CD4-positive, alpha-beta memory T cell (primary cell): ENCODE results near the gene PLXNA3. TPM values are rescaled to one million over a fixed set of nuclear protein-coding genes. Genes with fewer than 3 reads are reported as not detected.

Experiments used
- CTCF ChIA-PET: fragments of 350-600 bp; sonication (Branson Sonifier 250); formaldehyde crosslinking; loops from one replicate; lab custom pipeline; 2021; ENCODE audit warnings: inconsistent platforms; ENCODE audit not compliant: partially characterized antibody; lab: Charles Lee
- POLR2A ChIA-PET: fragments of 350-600 bp; sonication (Branson Sonifier 250); formaldehyde crosslinking; loops from one replicate; lab custom pipeline; 2021; ENCODE audit not compliant: partially characterized antibody; lab: Charles Lee
- DNase-seq, 5 donors: peaks; one replicate each; pipeline versions ENCODE4 v3.0.0 to v3.0.0-alpha.2; 2020 to 2022; ENCODE audit warnings: mixed read lengths in 1 of 5
- H3K27ac ChIP-seq: one replicate; pipeline ENCODE4 v1.7.0; 2013; ENCODE audit warnings: low read depth, low read length
- H3K27me3 ChIP-seq: 2 replicates; pipeline ENCODE4 v1.7.0; 2013; ENCODE audit warnings: mild to moderate bottlenecking, low read length, moderate library complexity; ENCODE audit not compliant: insufficient read depth
- H3K36me3 ChIP-seq: 2 replicates; pipeline ENCODE4 v1.7.0; 2013; ENCODE audit warnings: mild to moderate bottlenecking, low read length, moderate library complexity; ENCODE audit not compliant: insufficient read depth
- H3K4me1 ChIP-seq: 2 replicates; pipeline ENCODE4 v1.7.0; 2013; ENCODE audit warnings: mild to moderate bottlenecking, low read length, moderate library complexity; ENCODE audit not compliant: insufficient read depth
- H3K4me3 ChIP-seq, 2 donors: one replicate each; pipeline ENCODE4 v1.7.0; 2013; ENCODE audit warnings: low read length in 2 of 2, mild to moderate bottlenecking in 1 of 2
- H3K9me3 ChIP-seq, 2 donors: one replicate each; pipeline ENCODE4 v1.7.0; 2013; ENCODE audit warnings: low read length in 2 of 2, control low read depth in 1 of 2; ENCODE audit not compliant: control insufficient read depth in 1 of 2
- H3K27ac Mint-ChIP-seq, 7 donors: one replicate each; pipeline ENCODE4 v1.8.0; 2020 to 2021; ENCODE audit warnings: mixed read lengths in 7 of 7, mild to moderate bottlenecking in 6 of 7, inconsistent platforms in 3 of 7, moderate library complexity in 3 of 7
- H3K27me3 Mint-ChIP-seq, 2 donors: one replicate each; pipeline ENCODE4 v1.8.0; 2020 to 2021; ENCODE audit warnings: mixed read lengths in 2 of 2
- H3K36me3 Mint-ChIP-seq, 2 donors: one replicate each; pipeline ENCODE4 v1.8.0; 2020 to 2021; ENCODE audit warnings: mixed read lengths in 2 of 2, inconsistent platforms in 1 of 2, mild to moderate bottlenecking in 1 of 2
- H3K4me1 Mint-ChIP-seq, 4 donors: one replicate each; pipeline ENCODE4 v1.8.0; 2020 to 2021; ENCODE audit warnings: mixed read lengths in 4 of 4, mild to moderate bottlenecking in 1 of 4
- H3K4me3 Mint-ChIP-seq, 8 donors: one replicate each; pipeline ENCODE4 v1.8.0; 2020 to 2021; ENCODE audit warnings: mixed read lengths in 8 of 8, mild to moderate bottlenecking in 7 of 8, moderate library complexity in 6 of 8, inconsistent platforms in 3 of 8
- H3K9me3 Mint-ChIP-seq, 8 donors: one replicate each; pipeline ENCODE4 v1.8.0; 2020 to 2021; ENCODE audit warnings: mixed read lengths in 8 of 8, mild to moderate bottlenecking in 5 of 8, inconsistent platforms in 3 of 8, moderate library complexity in 1 of 8
- intact Hi-C: fragments of 100-400 bp; cut with micrococcal nuclease; formaldehyde crosslinking; loops from one replicate; pipeline ENCODE4 v1.15.1; 2023
- polyA plus RNA-seq, 2 donors: library from polyadenylated mRNA; unstranded; fragments of 300-500 nt; fragmentation: Illumina TruSeq; gene quantifications; one replicate each; pipeline ENCODE4 v1.2.3, GENCODE V29; 2021
- total RNA-seq, 2 experiments: library from RNA; stranded (reverse); gene quantifications; one replicate each; pipeline ENCODE4 v1.2.3, GENCODE V29; 2021

The PLXNA3 gene
- total and polyA plus RNA-seq, 4 experiments from 2014 or later = 0.29 to 90.3 (median 40.0) TPM

DNA sequence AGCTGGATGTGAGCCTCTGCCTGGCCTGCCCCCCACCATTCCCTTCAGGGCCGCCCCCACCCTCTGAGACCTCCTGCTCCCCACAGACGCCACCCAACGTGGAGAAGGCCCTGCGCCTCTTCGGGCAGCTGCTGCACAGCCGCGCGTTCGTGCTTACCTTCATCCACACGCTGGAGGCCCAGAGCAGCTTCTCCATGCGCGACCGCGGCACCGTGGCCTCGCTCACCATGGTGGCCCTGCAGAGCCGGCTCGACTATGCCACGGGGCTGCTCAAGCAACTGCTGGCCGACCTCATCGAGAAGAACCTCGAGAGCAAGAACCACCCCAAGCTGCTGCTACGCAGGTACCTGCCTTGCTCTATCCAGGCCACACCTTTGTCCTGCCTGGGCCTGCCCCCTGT lies 10.1 kb downstream of the PLXNA3 start:
- Mint-ChIP-seq H3K36me3 (peaks cover 0 to 11% of the 10 kb centered on the region in 2 donors), H3K27me3 (no peaks in the 10 kb centered on the region), H3K9me3 (no peaks in the 10 kb centered on the region), H3K4me1 (peaks cover 0 to under 1% (median 0%) of the 10 kb centered on the region in 4 donors), H3K4me3 (no peak overlapping the region), H3K27ac (no peak overlapping the region)
- Histone ChIP-seq H3K9me3 (no peaks in the 10 kb centered on the region), H3K36me3 (peaks cover 5% of the 10 kb centered on the region), H3K4me1 (no peaks in the 10 kb centered on the region), H3K27ac (no peak overlapping the region), H3K27me3 (no peaks in the 10 kb centered on the region), H3K4me3 (no peak overlapping the region)
- ChIA-PET POLR2A (interaction anchor here (1.0 to 2.0 kb wide), 3 partner anchors 9 to 24 kb away, joined by 3 to 6 read pairs (median 5); partner anchors contain the start of genes FAM50A and PLXNA3), CTCF (no interaction called here)
- no peak for DNase-seq
- intact Hi-C loops = no loop called here

DNA sequence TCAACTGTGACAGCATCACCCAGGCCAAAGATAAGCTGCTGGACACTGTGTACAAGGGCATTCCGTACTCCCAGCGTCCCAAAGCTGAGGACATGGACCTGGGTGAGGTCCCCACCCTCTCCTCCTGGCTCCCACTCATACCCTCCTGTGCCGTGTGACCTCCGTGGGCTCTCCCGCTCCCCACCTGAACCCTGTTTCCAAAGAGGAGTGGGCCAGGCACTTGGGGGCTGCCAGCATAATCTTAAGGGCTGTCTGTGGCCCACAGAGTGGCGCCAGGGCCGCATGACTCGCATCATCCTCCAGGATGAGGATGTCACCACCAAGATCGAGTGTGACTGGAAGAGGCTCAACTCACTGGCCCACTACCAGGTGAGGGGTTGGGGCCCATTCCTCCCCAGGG lies 11.0 kb downstream of the PLXNA3 start:
- DNase-seq = no peak
- no peaks in the 10 kb centered on the region for H3K4me1 ChIP-seq
- H3K27me3 ChIP-seq = no peaks in the 10 kb centered on the region
- Mint-ChIP-seq H3K4me1 (peaks cover 0 to 4% (median 0%) of the 10 kb centered on the region in 4 donors), H3K27me3 (no peaks in the 10 kb centered on the region), H3K4me3 (no peak overlapping the region), H3K27ac (no peak overlapping the region), H3K36me3 (peaks cover 0 to 18% of the 10 kb centered on the region in 2 donors), H3K9me3 (no peaks in the 10 kb centered on the region)
- intact Hi-C loops = no loop called here
- H3K27ac ChIP-seq = no peak overlapping the region
- peaks cover 5% of the 10 kb centered on the region for H3K36me3 ChIP-seq
- CTCF ChIA-PET = no interaction called here
- no peak overlapping the region for H3K4me3 ChIP-seq
- H3K9me3 ChIP-seq = no peaks in the 10 kb centered on the region
- POLR2A ChIA-PET = interaction anchor here (1.7 to 2.0 kb wide), 2 partner anchors 8 to 10 kb away, joined by 5 to 6 read pairs; partner anchors contain the start of gene PLXNA3

DNA sequence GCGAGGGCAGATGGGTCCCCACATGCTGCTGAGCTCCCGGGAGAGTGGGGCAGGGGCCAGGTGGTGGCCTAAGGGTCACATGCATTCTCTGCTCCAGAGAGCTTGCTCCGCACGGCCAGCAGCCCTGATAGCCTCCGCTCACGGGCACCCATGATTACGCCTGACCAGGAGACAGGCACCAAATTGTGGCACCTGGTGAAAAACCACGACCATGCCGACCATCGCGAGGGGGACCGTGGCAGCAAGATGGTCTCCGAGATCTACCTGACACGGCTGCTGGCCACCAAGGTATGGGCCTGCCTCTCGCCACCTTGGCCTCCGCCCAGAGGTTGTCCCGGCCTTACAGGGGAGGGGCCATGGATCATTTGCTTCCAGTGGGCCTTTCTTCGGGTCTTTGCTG lies 11.8 kb downstream of the PLXNA3 start:
- H3K27ac Mint-ChIP-seq = no peak overlapping the region
- CTCF ChIA-PET = no interaction called here

DNA sequence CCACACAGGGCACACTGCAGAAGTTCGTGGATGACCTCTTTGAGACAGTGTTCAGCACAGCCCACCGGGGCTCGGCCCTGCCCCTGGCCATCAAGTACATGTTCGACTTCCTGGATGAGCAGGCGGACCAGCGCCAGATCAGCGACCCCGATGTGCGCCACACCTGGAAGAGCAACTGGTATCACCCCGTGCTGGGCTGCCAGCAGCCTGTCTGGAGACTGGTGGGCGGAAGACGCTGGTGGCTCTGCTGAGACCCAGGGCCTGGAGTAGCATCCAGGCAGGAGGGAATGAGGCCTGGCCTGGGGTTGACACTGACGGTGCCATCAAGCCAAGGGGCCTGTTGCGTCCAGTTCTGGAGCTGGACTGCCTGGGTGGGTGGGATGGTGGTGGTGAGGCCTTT lies 12.4 kb downstream of the PLXNA3 start:
- H3K36me3 Mint-ChIP-seq = peaks cover 0 to 15% of the 10 kb centered on the region in 2 donors
- intact Hi-C loops = loop anchor here (10.0 kb wide), 1 partner anchor 56 kb away; the partner anchor contains the start of gene TAFAZZIN

More for the DNA sequence above, 11.8 kb downstream of the PLXNA3 start:
- POLR2A ChIA-PET = interaction anchor here (2.0 kb wide), 1 partner anchor 7 kb away, joined by 6 read pairs; no protein-coding TSS in a partner anchor
- no peak overlapping the region for H3K27ac ChIP-seq
- no peak overlapping the region for H3K4me3 Mint-ChIP-seq
- H3K36me3 ChIP-seq = peaks cover 5% of the 10 kb centered on the region
- peaks cover 0 to 18% of the 10 kb centered on the region in 2 donors for H3K36me3 Mint-ChIP-seq
- no peaks in the 10 kb centered on the region for H3K27me3 Mint-ChIP-seq
- H3K4me3 ChIP-seq = no peak overlapping the region
- intact Hi-C loops = loop anchor here (10.0 kb wide), 1 partner anchor 55 kb away; the partner anchor contains the start of gene TAFAZZIN
- H3K4me1 ChIP-seq = no peaks in the 10 kb centered on the region
- no peaks in the 10 kb centered on the region for H3K9me3 ChIP-seq
- H3K4me1 Mint-ChIP-seq = peaks cover 0 to 4% (median 0%) of the 10 kb centered on the region in 4 donors
- no peaks in the 10 kb centered on the region for H3K27me3 ChIP-seq
- DNase-seq = no peak
- no peaks in the 10 kb centered on the region for H3K9me3 Mint-ChIP-seq

DNA sequence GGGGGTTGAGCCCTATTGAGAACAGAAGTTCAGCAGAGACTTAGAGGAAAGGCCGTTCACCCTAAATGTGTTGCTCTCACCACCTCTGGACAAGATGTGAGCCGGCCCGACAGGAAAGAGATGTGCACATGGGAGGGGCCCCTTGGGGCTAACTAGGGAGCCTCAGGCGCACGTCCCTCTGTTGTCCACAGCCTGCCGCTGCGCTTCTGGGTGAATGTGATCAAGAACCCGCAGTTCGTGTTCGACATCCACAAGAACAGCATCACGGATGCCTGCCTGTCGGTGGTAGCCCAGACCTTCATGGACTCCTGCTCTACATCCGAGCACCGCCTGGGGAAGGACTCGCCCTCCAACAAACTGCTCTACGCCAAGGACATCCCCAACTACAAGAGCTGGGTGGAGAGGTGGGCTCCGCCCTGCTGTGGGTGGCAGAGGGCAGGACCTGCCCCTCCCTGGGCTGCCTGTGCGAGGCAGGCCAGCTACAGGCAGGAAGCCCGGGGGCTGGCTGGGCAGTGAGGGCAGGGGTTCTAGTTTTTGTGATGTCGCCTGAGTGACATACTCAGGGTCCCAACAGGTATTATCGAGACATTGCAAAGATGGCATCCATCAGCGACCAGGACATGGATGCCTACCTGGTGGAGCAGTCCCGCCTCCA lies 13.0 kb downstream of the PLXNA3 start:
- peaks cover 0 to 15% of the 10 kb centered on the region in 2 donors for H3K36me3 Mint-ChIP-seq
- peaks cover 5% of the 10 kb centered on the region for H3K36me3 ChIP-seq
- ChIA-PET POLR2A (no interaction called here), CTCF (no interaction called here)
- no peaks in the 10 kb centered on the region for H3K27me3 Mint-ChIP-seq
- H3K4me1 ChIP-seq = no peaks in the 10 kb centered on the region
- H3K9me3 Mint-ChIP-seq = no peaks in the 10 kb centered on the region
- peaks cover 0 to 4% (median 0%) of the 10 kb centered on the region in 4 donors for H3K4me1 Mint-ChIP-seq
- no peak overlapping the region for H3K4me3 ChIP-seq
- no peaks in the 10 kb centered on the region for H3K27me3 ChIP-seq
- H3K4me3 Mint-ChIP-seq = no peak overlapping the region
- H3K27ac Mint-ChIP-seq = no peak overlapping the region
- intact Hi-C loops = loop anchor here (10.0 kb wide), 1 partner anchor 56 kb away; the partner anchor contains the start of gene TAFAZZIN
- no peaks in the 10 kb centered on the region for H3K9me3 ChIP-seq
- no peak for DNase-seq
- no peak overlapping the region for H3K27ac ChIP-seq

More for the DNA sequence above, 12.4 kb downstream of the PLXNA3 start:
- no peaks in the 10 kb centered on the region for H3K9me3 ChIP-seq
- H3K4me3 Mint-ChIP-seq = no peak overlapping the region
- no peak for DNase-seq
- H3K27me3 ChIP-seq = no peaks in the 10 kb centered on the region
- H3K4me1 ChIP-seq = no peaks in the 10 kb centered on the region
- ChIA-PET CTCF (no interaction called here), POLR2A (no interaction called here)
- peak overlapping the region in 1 of 7 donors; percentile 61 for H3K27ac Mint-ChIP-seq
- H3K27me3 Mint-ChIP-seq = no peaks in the 10 kb centered on the region
- no peaks in the 10 kb centered on the region for H3K9me3 Mint-ChIP-seq
- peaks cover 5% of the 10 kb centered on the region for H3K36me3 ChIP-seq
- no peak overlapping the region for H3K27ac ChIP-seq
- peaks cover 0 to 4% (median 0%) of the 10 kb centered on the region in 4 donors for H3K4me1 Mint-ChIP-seq
- H3K4me3 ChIP-seq = no peak overlapping the region

DNA sequence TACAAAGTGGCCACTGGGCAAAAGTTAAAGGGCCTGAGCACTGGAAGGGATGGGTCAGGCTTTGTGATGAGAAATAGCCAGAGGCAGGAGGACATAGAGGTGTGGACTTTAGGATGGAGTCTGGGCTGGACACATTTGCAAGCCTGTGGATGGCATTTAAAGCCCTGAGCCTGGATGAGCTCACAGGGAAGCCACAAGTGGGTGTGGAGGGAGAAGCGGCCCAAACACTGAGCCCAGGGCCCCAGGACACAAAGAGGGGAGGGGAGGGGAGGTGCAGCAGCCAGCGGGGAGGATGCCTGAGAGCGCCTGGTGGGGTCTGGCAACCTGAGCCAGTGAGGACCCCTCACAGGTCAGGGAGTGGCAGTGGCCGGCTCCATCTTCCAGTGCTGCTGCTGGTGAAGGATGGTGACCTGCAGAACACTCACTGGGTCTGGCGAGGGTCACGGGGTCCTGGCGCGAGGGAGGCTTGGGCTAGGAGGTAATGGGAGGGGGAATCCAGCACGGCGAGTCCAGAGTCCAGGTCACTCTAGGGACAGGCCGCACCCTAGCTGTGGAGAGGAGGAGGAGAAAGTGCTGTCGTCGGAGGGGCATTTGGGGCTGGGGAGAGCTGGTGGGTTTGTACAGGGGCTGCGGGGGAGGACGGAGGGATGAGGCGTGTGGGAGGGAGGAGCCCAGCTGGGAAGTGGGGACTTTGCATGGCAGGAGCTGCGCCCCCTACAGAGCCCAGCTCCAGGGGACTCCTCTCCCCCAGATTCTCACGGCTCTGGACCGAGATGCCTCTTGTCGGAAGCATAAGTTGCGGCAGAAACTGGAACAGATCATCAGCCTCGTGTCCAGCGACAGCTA lies 14.0 kb downstream of the PLXNA3 start:
- Mint-ChIP-seq H3K36me3 (peaks cover 0 to 15% of the 10 kb centered on the region in 2 donors), H3K27me3 (no peaks in the 10 kb centered on the region), H3K4me1 (peaks cover 0 to 8% (median 0%) of the 10 kb centered on the region in 4 donors), H3K9me3 (no peaks in the 10 kb centered on the region), H3K4me3 (no peak overlapping the region), H3K27ac (no peak overlapping the region)
- Histone ChIP-seq H3K27ac (no peak overlapping the region), H3K36me3 (peaks cover 5% of the 10 kb centered on the region), H3K4me1 (no peaks in the 10 kb centered on the region), H3K27me3 (no peaks in the 10 kb centered on the region), H3K4me3 (no peak overlapping the region), H3K9me3 (no peaks in the 10 kb centered on the region)
- ChIA-PET POLR2A (interaction anchor here (1.2 kb wide), 1 partner anchor 13 kb away, joined by 3 read pairs; no protein-coding TSS in a partner anchor), CTCF (interaction anchor here (1.0 to 1.3 kb wide), 2 partner anchors 12 to 55 kb away, joined by 3 read pairs; no protein-coding TSS in a partner anchor)
- no peak for DNase-seq
- intact Hi-C loops = loop anchor here (10.0 kb wide), 1 partner anchor 57 kb away; the partner anchor contains the start of gene TAFAZZIN
